Activated gamma-delta T cell treated with anti-CD3 and anti-CD28 coated beads, Interleukin-2, amount 50 U/mL, for 16 hours (primary cell): Measurements from ENCODE around the gene SGMS2.
A peak's percentile ranks its signal among the peaks of the same experiment; 100 is the strongest.
"Not testable (repeated sequence)": the region's sequence is repeated elsewhere in the genome, so short reads cannot be mapped to it uniquely, and the experiment has no call there.

Experiments used
- DNase-seq: peaks from one replicate; pipeline ENCODE4 v3.0.0-alpha.2; 2020; ENCODE audit warnings: low read depth

Gene SGMS2

GRCh38 chr4:107908377-107908776 lies 83.6 kb downstream of the SGMS2 start:
- no peak for DNase-seq

- DNase-seq: peak; percentile 8
Observed at GRCh38 chr4:107913283-107913899, 88.7 kb downstream of the SGMS2 start.

- no peak for DNase-seq
Observed at GRCh38 chr4:107915220-107915619, 90.5 kb downstream of the SGMS2 start.

GRCh38 chr4:107916623-107917022 lies 91.9 kb downstream of the SGMS2 start:
- DNase-seq: no peak

GRCh38 chr4:107917500-107917899 lies 92.8 kb downstream of the SGMS2 start:
- no peak for DNase-seq

- no peak for DNase-seq
Observed at GRCh38 chr4:107922486-107923473, 98.0 kb downstream of the SGMS2 start.

GRCh38 chr4:107925713-107926112 lies 101.0 kb downstream of the SGMS2 start:
- DNase-seq: not testable (repeated sequence)

GRCh38 chr4:107926875-107927274 lies 102.1 kb downstream of the SGMS2 start:
- DNase-seq: not testable (repeated sequence)

- peak; percentile 64 for DNase-seq
Observed at GRCh38 chr4:107930821-107931774, 106.4 kb downstream of the SGMS2 start, which contains the start of gene CYP2U1. Gene CYP2U1, plus strand, starts transcription at chr4:107931549. Its CDS starts 95 bp downstream, at chr4:107931644.

GRCh38 chr4:107931775-107932321 lies 107.1 kb downstream of the SGMS2 start:
- DNase-seq: peak; percentile 9

- no peak for DNase-seq
Observed at GRCh38 chr4:107935246-107935645, 110.5 kb downstream of the SGMS2 start.

GRCh38 chr4:107937040-107937439 lies 112.3 kb downstream of the SGMS2 start:
- DNase-seq: no peak

- no peak for DNase-seq
Observed at GRCh38 chr4:107939307-107939706, 114.6 kb downstream of the SGMS2 start.

GRCh38 chr4:107945809-107946208 lies 121.1 kb downstream of the SGMS2 start:
- no peak for DNase-seq

- no peak for DNase-seq
Observed at GRCh38 chr4:107950746-107951540, 126.2 kb downstream of the SGMS2 start.

- DNase-seq: no peak
Observed at GRCh38 chr4:107951551-107951950, 126.8 kb downstream of the SGMS2 start.

GRCh38 chr4:107956011-107956410 lies 131.3 kb downstream of the SGMS2 start:
- no peak for DNase-seq
